Measurements from ENCODE around the gene FABP1. TPM values are rescaled to one million over a fixed set of nuclear protein-coding genes. Genes with fewer than 3 reads are reported as not detected.

Gene FABP1
- total and polyA plus RNA-seq, 9 of the 15 experiments (the other 6 are each of a cell fraction or from before 2014, with no cell fraction given): 0.64 TPM; not detected in 8

- Histone ChIP-seq H2AFZ (ENCODE audit: low read depth, low read length) (no peak overlapping the region), H3K9me1 (ENCODE audit: control insufficient read depth, insufficient read depth, low read length) (peaks cover 2% of the 10 kb centered on the region), H3K27me3 (ENCODE audit: control insufficient read depth in 2 of 2, insufficient read depth in 2 of 2, low read length in 2 of 2) (peaks cover 42 to 59% of the 10 kb centered on the region in 2 experiments), H3K4me3 (no peak overlapping the region), H3K9me3 (replicated peaks; ENCODE audit: control insufficient read depth, insufficient read depth, low read depth, low read length) (no peaks in the 10 kb centered on the region), H3K27ac (ENCODE audit: extremely low read depth, low read depth, low read length) (no peak overlapping the region), H3K36me3 (ENCODE audit: control insufficient read depth, insufficient read depth, low read length) (no peaks in the 10 kb centered on the region), H3K4me1 (replicated peaks in 1 of 2; ENCODE audit: control insufficient read depth in 2 of 2, insufficient read depth in 2 of 2, low read length in 2 of 2) (no peaks in the 10 kb centered on the region), H3K9ac (ENCODE audit: insufficient read depth in 1 of 2, low read depth in 2 of 2, low read length in 2 of 2) (no peak overlapping the region), H4K20me1 (replicated peaks; ENCODE audit: control insufficient read depth, insufficient read depth, low read length) (peaks cover 2% of the 10 kb centered on the region; the same call in 1 of the 2 replicates), H3K79me2 (ENCODE audit: control insufficient read depth, insufficient read depth, low read length) (no peaks in the 10 kb centered on the region), H3K4me2 (ENCODE audit: insufficient read depth, low read length) (no peak overlapping the region)
- 0% methylated on average over 5 of the region's 5 CpGs for WGBS (ENCODE audit: insufficient coverage, low coverage, missing lambda C conversion rate)
- ChIA-PET CTCF (ENCODE audit: low intra/inter-chr PET ratio) (no interaction called here), POLR2A (no interaction called here)
- no peak for FAIRE-seq
- intact Hi-C loops (cut with micrococcal nuclease) (loop anchor here (1.0 kb wide), 1 partner anchor 16 kb away; no protein-coding TSS in a partner anchor), in situ Hi-C loops (cut with MboI) (no loop called here)
- ATAC-seq: no peak
- DNase-seq (ENCODE audit: extremely low read depth in 1 of 4, low spot score in 3 of 4): no peak
- no TSS peak for BruUV-seq (replicated peaks)
- TF ChIP-seq TEAD1 (CRISPR knock-in tag; IDR thresholded peaks at IDR 0.05): no peak
- TF ChIP-seq MEF2A (IDR thresholded peaks at IDR 0.05; ENCODE audit: control insufficient read depth, low read depth, low read length): no peak
- no peak for TF ChIP-seq CBFB (CRISPR knock-in tag; IDR thresholded peaks at IDR 0.05)
- no peak for TF ChIP-seq HMG20A (CRISPR knock-in tag; conservative IDR thresholded peaks at IDR 0.05)
- no peak for TF ChIP-seq ZNF280A (IDR thresholded peaks at IDR 0.05; ENCODE audit: low read depth, partially characterized antibody)
- no peak for TF ChIP-seq ZNF408 (CRISPR knock-in tag; IDR thresholded peaks at IDR 0.05; ENCODE audit: low read depth)
- TF ChIP-seq ZNF551 (CRISPR knock-in tag; IDR thresholded peaks at IDR 0.05): no peak
- no peak for TF ChIP-seq ELK3 (CRISPR knock-in tag; IDR thresholded peaks at IDR 0.05)
- no peak for TF ChIP-seq ELK1 (CRISPR knock-in tag; IDR thresholded peaks at IDR 0.05)
- TF ChIP-seq ZNF609 (CRISPR knock-in tag; IDR thresholded peaks at IDR 0.05; ENCODE audit: borderline replicate concordance): no peak
- TF ChIP-seq ZNF707 (CRISPR knock-in tag; conservative IDR thresholded peaks at IDR 0.05): no peak
These were observed 4.5 kb downstream of the FABP1 start for GRCh38 chr2:88123164-88123974.

All from K562 (cell line).